ENCODE results near the gene RNF111.
"Not testable (repeated sequence)": the region's sequence is repeated elsewhere in the genome, so short reads cannot be mapped to it uniquely, and the experiment has no call there.

The RNF111 gene

DNA sequence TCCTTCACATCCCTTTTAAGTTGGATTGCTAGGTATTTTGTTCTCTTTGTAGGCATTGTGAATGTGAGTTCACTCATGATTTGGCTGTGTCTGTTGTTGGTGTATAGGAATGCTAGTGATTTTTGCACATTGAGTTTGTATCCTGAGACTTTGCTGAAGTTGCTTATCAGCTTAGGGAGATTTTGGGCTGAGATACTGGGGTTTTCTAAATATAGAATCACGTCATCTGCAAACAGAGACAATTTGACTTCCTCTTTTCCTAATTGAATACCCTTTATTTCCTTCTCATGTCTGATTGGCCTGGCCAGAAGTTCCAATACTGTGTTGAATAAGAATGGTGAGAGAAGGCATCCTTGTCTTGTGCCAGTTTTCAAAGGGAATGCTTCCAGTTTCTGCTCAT, 139.8 kb downstream of the RNF111 start:
- not testable (repeated sequence) for FAIRE-seq; DNase-seq (ENCODE audit: insufficient read length, low spot score)

DNA sequence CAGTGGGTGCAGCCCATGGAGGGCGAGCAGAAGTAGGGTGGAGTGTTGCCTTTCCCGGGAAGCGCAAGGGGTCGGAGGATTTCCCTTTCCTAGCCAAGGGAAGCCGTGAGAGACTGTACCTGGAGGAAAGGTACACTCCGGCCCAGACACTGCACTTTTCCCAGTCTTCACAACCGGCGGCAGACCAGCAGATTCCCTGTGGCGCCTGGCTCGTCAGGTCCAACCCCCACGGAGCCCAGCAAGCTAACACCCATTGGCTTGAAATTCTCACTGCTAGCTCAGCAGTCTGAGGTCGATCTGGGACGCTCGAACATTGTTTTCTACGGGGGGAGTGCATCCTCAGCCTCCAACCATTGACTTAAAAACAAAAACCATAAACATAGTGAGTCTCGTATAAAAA, 144.0 kb downstream of the RNF111 start:
- FAIRE-seq (no peak), DNase-seq (ENCODE audit: insufficient read length, low spot score) (no peak)

DNA sequence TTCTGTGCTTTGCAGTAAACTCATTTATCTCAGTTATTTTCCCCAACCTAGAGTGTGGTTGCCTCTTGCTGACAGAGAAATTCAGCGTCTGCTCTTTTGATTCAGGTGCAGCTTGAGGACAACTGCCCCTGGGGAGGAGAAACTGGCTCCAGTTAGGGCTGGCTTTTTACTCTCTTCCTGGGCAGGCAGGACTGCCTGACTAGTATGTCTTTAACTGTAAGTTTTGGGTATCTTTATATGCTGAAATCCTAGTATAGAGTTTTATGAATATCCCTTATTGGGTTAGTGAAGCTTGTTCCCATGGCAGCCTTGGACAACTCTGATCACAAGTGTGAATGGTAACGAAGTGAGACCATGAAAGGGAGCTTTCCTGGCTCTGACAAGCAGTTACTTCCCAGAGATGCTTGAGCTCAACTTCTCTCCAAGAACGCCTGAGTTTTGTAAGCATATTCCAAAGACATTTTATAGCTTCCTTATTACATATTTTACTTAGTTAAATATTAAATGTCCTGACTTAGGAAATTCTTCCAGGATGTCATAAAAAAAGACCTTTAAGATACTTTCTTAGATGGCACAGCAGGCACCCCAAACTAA, 144.6 kb downstream of the RNF111 start:
- DNase-seq (ENCODE audit: insufficient read length, low spot score) = no peak
- FAIRE-seq = no peak

DNA sequence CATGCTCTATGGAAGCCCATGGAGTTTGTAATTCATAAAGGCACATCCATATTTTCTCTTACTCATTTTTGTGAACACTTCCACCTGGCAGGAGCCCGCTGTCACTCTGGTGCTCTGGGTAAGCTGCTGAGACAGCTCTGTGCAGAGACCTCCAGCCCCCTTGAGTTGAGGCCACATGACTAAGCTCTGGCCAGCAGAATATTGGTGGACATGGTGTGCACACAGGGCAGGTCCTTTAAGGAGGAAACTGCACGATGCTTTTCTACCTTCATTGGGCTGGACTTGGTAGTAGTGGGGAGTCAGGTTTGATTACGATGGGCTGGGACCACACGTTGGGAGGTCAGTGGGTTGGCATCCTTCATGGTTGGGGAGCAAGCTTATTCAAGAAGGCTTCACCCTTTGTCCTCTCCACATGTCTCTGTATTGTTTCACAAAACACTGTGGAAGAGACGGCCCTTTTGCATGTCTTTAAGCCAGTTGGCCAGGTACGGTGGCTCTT, 146.5 kb downstream of the RNF111 start:
- DNase-seq (ENCODE audit: insufficient read length, low spot score) (no peak), FAIRE-seq (no peak)

DNA sequence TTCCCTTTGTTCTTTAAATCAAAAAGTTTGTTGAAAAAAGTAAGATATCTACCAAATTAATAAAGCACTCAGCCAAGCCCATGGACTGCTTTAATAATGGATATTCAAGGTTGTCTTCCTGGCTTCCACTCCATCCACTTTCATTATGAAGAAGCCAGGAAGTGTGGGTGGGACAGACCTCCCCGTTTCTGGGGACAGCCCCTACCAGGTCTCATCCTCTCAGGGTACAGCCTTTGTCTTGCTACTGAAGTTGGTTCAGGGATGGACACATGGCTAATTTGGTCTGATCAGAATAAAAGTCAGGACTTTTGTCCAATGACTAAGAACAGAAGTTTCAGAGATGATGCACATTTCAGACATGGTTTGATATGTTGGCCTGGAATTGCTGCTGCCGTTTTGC, 150.1 kb downstream of the RNF111 start:
- peak; percentile 64 for FAIRE-seq
- DNase-seq (ENCODE audit: insufficient read length, low spot score) = no peak

DNA sequence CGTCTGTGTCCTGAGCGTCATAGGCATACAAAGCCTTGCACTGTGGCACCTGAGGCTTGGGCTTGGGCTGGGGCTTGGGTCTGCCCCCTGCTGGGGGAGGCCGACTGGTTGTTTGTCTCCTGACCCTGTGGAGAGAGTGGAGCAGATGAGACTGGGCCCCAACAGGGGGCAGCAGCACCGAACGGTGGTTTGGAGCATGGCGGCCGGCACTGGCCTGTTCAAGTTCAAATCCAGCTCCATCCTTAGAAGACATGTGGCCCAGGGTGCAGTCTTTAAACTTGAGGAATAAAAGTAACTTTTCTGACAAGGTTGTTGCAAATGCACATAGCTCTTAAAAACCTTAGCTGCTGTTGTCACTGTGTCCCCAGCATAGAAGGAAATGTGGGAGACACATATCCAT, 150.8 kb downstream of the RNF111 start:
- peak; percentile 89 for FAIRE-seq
- peak; percentile 75 for DNase-seq (ENCODE audit: insufficient read length, low spot score)

DNA sequence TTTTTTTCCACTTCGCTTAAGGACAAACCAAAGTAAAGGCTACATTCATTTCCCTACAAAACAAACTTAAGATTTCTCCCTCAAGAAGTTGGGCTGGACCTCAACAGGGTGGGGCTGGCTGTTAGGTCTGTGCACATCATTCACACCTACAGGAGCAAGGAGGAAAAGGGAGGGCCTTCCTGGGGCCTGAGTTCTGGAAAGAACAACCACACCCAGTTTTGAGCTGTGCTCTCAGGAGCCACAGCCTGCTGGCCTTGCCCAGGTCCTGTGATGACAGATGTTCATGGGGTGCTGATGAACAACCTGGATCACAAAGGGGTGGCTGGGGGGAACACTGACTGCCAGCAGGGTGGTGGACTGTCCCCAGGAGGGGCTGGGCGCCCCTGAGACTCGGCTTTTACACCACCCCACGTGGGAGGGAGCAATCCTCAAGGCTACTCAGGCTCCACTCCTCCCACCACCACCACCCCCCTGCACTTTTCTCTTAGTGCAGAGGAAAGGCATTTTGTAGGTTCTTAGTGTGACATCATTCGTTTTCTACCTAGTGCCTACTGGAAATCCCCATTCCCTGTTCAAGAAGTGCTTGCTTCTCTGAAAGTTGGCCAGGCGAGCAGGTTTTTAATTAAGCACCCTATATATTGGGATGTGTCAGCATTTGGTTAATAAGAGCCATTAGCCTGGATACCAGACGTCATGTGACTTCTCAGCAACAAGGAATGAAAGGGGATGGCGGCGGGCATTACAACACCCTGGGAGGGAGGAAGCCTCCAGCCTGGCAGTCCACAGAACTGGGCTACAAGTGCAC, 153.2 kb downstream of the RNF111 start:
- DNase-seq (ENCODE audit: insufficient read length, low spot score) = no peak
- FAIRE-seq = no peak

DNA sequence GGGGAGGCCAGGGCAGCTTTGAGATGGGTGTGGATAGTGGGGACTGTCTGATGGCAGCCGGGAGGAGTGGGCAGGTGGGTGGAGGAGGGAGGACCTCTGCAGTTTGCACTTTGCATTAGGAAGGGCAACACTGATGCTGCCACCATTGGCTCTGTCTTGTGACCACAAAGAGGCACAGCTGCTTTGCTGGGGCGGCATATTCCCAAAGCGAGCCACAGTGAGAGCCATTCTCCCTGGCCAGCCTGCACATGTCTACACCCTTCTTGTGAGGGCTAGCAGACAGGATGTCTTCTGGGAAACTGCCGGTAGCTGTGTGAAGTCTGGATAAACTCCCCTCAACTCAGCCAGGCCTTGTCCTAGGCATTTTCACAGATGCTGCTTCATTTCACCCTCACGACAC, 155.8 kb downstream of the RNF111 start:
- DNase-seq (ENCODE audit: insufficient read length, low spot score) = no peak
- FAIRE-seq = no peak

DNA sequence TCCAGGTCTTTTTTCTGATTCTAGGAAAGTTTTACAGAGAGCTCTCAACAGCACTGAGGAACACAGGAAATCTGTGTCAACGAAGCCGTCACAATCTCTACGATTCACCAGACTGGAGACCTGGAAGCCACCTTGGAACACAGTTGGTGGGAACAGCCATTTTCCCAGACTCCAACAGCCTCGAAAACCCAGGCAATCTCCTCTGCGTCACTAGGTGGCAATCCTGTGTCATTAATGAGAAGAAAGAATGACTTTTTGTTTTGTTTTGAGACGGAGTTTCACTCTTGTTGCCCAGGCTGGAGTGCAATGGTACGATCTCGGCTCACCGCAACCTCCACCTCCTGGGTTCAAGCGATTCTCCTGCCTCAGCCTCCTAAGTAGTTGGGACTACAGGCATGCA, 157.1 kb downstream of the RNF111 start:
- not testable (repeated sequence) for FAIRE-seq; DNase-seq (ENCODE audit: insufficient read length, low spot score)
